BJ (cell line): ENCODE results near the gene BCAS3. TPM values are rescaled to one million over a fixed set of nuclear protein-coding genes. Genes with fewer than 3 reads are reported as not detected.
A peak's percentile ranks its signal among the peaks of the same experiment; 100 is the strongest.

Experiments used
- CTCF ChIA-PET: fragments of 350-600 bp; formaldehyde crosslinking; extraction: SDS; loops from one replicate; lab custom pipeline; 2021; ENCODE audit warnings: antibody characterized with exemption, inconsistent platforms; lab: Yijun Ruan, JAX
- POLR2A ChIA-PET: fragments of 300-600 bp; sonication (Branson Sonifier 250); formaldehyde crosslinking; extraction: SDS; loops from one replicate; lab custom pipeline; 2021; ENCODE audit warnings: antibody characterized with exemption; lab: Charles Lee
- DNase-seq: peaks from one replicate; pipeline ENCODE4 v3.0.0-alpha.2; 2011; ENCODE audit warnings: low read depth
- H3K27me3 ChIP-seq: 2 replicates; pipeline ENCODE4 v1.6.0; 2011; ENCODE audit warnings: low read length; ENCODE audit not compliant: control insufficient read depth, insufficient read depth
- H3K36me3 ChIP-seq: 2 replicates; pipeline ENCODE4 v1.5.1; 2011; ENCODE audit warnings: low read length; ENCODE audit not compliant: control insufficient read depth, insufficient read depth
- H3K4me3 ChIP-seq: 2 replicates; pipeline ENCODE4 v1.5.1; 2011; ENCODE audit warnings: low read depth, mild to moderate bottlenecking, control low read depth, low read length
- polyA plus RNA-seq: library from polyadenylated mRNA; depleted of rRNA; stranded (reverse); fragments of >200 nt; gene quantifications from 2 replicates; pipeline ENCODE4 v1.2.3, GENCODE V29; 2011
- TF ChIP-seq, protein P1 (sequence below): IDR thresholded peaks from 2 replicates; pipeline ENCODE4 v1.5.1; 2011; ENCODE audit warnings: low read depth, mild to moderate bottlenecking, control low read depth, inconsistent platforms, low read length, moderate library complexity; ENCODE audit not compliant: insufficient read depth

Gene BCAS3
- polyA plus RNA-seq, 1 experiment, result 19.5 TPM

DNA sequence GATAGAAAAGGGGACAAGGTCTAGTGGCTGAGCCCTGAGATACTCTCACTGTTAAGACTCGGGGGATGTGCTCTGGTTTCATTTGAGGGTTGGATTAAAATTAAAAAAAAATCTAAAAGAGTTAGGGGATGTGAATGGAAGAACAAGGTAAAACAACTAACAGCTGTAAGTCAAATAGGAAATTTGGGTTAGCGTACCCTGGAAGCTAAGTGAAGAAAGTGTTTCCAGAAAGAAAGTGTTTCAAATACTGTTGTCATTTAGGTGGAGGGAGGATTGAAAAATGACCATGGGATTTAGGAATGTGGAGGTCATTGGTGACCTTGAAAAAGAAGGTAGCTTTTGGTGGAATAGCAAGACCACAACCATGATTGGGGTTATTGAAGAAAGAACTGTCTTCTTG is 40.0 kb upstream of the BCAS3 start:
- DNase-seq, result no peak
- peaks cover 5% of the 10 kb centered on the region for H3K36me3 ChIP-seq
- POLR2A ChIA-PET, result no interaction called here
- no peaks in the 10 kb centered on the region for H3K27me3 ChIP-seq
- H3K4me3 ChIP-seq, result no peak overlapping the region
- TF ChIP-seq, protein P1, sequence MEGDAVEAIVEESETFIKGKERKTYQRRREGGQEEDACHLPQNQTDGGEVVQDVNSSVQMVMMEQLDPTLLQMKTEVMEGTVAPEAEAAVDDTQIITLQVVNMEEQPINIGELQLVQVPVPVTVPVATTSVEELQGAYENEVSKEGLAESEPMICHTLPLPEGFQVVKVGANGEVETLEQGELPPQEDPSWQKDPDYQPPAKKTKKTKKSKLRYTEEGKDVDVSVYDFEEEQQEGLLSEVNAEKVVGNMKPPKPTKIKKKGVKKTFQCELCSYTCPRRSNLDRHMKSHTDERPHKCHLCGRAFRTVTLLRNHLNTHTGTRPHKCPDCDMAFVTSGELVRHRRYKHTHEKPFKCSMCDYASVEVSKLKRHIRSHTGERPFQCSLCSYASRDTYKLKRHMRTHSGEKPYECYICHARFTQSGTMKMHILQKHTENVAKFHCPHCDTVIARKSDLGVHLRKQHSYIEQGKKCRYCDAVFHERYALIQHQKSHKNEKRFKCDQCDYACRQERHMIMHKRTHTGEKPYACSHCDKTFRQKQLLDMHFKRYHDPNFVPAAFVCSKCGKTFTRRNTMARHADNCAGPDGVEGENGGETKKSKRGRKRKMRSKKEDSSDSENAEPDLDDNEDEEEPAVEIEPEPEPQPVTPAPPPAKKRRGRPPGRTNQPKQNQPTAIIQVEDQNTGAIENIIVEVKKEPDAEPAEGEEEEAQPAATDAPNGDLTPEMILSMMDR, result no peak
- CTCF ChIA-PET, result interaction anchor here (0.6 to 2.6 kb wide), 20 partner anchors 8 to 621 kb away, joined by 3 to 18 read pairs (median 6); no protein-coding TSS in a partner anchor

DNA sequence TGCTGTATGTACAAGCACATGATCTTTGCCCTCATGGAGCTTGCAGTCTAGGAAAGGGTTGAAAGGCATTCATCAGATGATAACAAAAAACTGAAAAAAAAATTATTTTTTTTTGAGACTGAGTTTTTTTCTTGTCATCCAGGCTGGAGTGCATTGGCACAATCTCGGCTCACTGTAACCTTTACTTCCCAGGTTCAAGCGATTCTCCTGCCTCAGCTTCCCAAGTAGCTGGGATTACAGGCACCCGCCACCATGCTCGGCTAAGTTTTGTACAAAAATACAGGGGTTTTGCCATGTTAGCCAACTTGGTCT is 38.7 kb upstream of the BCAS3 start:
- POLR2A ChIA-PET, result no interaction called here
- Histone ChIP-seq H3K4me3 (no peak overlapping the region), H3K27me3 (no peaks in the 10 kb centered on the region), H3K36me3 (peaks cover 5% of the 10 kb centered on the region)
- CTCF ChIA-PET, result interaction anchor here (0.6 to 2.9 kb wide), 23 partner anchors 9 to 218 kb away, joined by 3 to 18 read pairs (median 4); partner anchors contain the start of gene PPM1D
- DNase-seq, result no peak
- TF ChIP-seq, protein P1, result no peak

DNA sequence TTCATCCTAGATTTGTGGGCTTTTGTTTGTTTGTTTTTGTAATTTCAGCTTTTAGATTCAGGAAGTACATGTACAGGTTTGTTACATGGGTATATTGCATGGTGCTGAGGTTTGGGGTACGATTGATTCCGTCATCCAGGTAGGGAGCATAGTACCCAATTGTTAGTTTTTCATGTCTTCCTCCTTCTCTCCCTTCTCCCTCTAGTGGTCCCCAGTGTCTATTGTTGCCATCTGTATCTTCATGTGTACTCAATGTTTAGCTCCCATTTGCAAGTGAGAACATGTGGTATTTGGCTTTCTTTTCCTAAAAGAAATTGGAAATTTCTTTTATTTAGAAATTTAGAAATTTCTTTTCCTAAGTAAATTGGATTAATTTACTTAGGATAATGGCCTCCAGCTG is 37.1 kb upstream of the BCAS3 start:
- POLR2A ChIA-PET, result interaction anchor here (0.6 kb wide), 1 partner anchor 154 kb away, joined by 3 read pairs; no protein-coding TSS in a partner anchor

DNA sequence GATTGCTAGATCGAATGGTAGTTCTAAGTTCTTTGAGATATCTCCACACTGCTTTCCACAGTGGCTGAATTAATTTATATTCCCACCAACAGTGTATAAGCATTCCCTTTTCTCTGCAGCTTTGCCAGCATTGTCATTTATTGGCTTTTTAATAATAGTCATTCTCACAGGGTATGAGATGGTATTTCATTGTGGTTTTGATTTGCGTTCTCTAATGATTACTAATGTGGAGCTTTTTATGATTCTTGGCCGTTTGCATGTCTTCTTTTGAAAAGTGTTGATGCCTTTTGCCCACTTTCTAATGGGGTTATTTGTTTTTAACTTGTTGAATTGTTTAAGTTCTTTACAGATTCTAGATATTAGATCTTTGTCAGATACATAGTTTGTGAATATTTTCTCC is 36.5 kb upstream of the BCAS3 start:
- TF ChIP-seq, protein P1, result no peak
- ChIA-PET POLR2A (interaction anchor here (0.6 kb wide), 1 partner anchor 154 kb away, joined by 3 read pairs; no protein-coding TSS in a partner anchor), CTCF (interaction anchor here (0.6 to 2.9 kb wide), 12 partner anchors 9 to 150 kb away, joined by 3 to 12 read pairs (median 4); no protein-coding TSS in a partner anchor)
- Histone ChIP-seq H3K4me3 (no peak overlapping the region), H3K36me3 (no peaks in the 10 kb centered on the region), H3K27me3 (no peaks in the 10 kb centered on the region)
- DNase-seq, result peak; percentile 12

More for the DNA sequence above, 37.1 kb upstream of the BCAS3 start:
- Histone ChIP-seq H3K4me3 (no peak overlapping the region), H3K27me3 (no peaks in the 10 kb centered on the region), H3K36me3 (peaks cover 3% of the 10 kb centered on the region)
- DNase-seq, result no peak
- TF ChIP-seq, protein P1, result peak; percentile 64
- CTCF ChIA-PET, result interaction anchor here (0.7 to 2.9 kb wide), 15 partner anchors 9 to 220 kb away, joined by 3 to 12 read pairs (median 4); no protein-coding TSS in a partner anchor

DNA sequence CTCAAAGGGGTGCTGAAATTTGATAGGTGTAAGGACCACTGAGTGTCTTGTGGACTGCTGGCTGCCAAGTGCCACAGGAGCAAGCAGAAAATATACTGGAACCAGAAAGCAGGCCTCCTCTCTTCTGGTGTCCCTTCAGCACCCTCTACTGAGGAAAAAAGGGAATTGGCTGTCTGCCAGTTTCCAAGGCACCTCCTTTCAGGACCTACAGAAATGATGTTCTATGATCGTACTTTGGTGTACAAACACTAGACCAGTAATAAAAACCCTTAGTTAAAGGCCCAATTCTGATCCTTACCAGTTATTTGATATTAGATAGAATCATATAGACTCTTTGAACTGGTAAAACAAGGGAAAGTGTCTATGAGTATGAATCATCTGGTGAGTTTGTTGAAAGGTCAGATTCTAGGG is 35.8 kb upstream of the BCAS3 start:
- CTCF ChIA-PET, result interaction anchor here (0.9 to 1.6 kb wide), 3 partner anchors 19 to 72 kb away, joined by 4 to 5 read pairs (median 4); no protein-coding TSS in a partner anchor
- TF ChIP-seq, protein P1, result peak; percentile 55
- no peaks in the 10 kb centered on the region for H3K36me3 ChIP-seq
- H3K4me3 ChIP-seq, result no peak overlapping the region
- peak; percentile 5 for DNase-seq
- no peaks in the 10 kb centered on the region for H3K27me3 ChIP-seq
- POLR2A ChIA-PET, result no interaction called here
